AG04449 (cell line): ENCODE measurements around the gene SMARCA1.

Experiments
- CTCF ChIA-PET: fragments of 350-600 bp; formaldehyde crosslinking; extraction: SDS; loops from one replicate; lab custom pipeline; 2021; ENCODE audit warnings: antibody characterized with exemption; lab: Yijun Ruan, JAX
- POLR2A ChIA-PET: fragments of 400-600, 350-600 bp; formaldehyde crosslinking; extraction: SDS; loops from one replicate; lab custom pipeline; 2020; ENCODE audit warnings: antibody characterized with exemption, inconsistent platforms; lab: Yijun Ruan, JAX
- DNase-seq: peaks from one replicate; pipeline ENCODE4 v3.0.0-alpha.2; 2010; ENCODE audit warnings: low read depth, low spot score
- H3K4me3 ChIP-seq: 2 replicates; pipeline ENCODE4 v1.5.1; 2011; ENCODE audit warnings: low read depth, mild to moderate bottlenecking, control low read depth, low read length
- TF ChIP-seq, protein P1 (sequence below): IDR thresholded peaks from one replicate; pipeline ENCODE4 v1.5.1; 2011; ENCODE audit warnings: mild to moderate bottlenecking, moderate library complexity, low read length, control low read depth, inconsistent platforms; ENCODE audit not compliant: insufficient read depth; ENCODE audit errors: missing control alignments

SMARCA1 gene

DNA sequence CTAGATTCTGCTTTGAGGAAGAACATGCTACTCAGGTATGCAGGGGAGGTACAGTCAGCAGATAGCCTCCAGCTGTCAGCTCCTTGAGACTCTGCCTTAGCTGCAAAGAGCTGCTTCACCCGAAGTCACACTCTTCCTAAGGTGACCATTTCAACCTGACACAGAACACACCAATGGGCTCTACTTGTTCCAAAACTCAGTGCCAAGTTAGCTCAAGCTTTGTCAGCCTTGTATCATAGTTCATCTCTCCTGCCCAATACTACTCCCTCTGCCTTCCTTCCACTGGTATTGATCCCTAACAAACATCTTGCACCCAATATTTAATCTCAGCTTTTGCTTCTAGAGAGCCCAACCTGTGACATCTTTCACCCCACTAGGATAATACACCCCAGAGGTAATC, 7.8 kb upstream of the SMARCA1 start:
- ChIA-PET POLR2A (no interaction called here), CTCF (interaction anchor here (1.2 kb wide), 1 partner anchor 9 kb away, joined by 4 read pairs; the partner anchor contains the start of gene OCRL)
- no peak overlapping the region for H3K4me3 ChIP-seq
- TF ChIP-seq, protein P1, sequence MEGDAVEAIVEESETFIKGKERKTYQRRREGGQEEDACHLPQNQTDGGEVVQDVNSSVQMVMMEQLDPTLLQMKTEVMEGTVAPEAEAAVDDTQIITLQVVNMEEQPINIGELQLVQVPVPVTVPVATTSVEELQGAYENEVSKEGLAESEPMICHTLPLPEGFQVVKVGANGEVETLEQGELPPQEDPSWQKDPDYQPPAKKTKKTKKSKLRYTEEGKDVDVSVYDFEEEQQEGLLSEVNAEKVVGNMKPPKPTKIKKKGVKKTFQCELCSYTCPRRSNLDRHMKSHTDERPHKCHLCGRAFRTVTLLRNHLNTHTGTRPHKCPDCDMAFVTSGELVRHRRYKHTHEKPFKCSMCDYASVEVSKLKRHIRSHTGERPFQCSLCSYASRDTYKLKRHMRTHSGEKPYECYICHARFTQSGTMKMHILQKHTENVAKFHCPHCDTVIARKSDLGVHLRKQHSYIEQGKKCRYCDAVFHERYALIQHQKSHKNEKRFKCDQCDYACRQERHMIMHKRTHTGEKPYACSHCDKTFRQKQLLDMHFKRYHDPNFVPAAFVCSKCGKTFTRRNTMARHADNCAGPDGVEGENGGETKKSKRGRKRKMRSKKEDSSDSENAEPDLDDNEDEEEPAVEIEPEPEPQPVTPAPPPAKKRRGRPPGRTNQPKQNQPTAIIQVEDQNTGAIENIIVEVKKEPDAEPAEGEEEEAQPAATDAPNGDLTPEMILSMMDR = no peak
- no peak for DNase-seq

DNA sequence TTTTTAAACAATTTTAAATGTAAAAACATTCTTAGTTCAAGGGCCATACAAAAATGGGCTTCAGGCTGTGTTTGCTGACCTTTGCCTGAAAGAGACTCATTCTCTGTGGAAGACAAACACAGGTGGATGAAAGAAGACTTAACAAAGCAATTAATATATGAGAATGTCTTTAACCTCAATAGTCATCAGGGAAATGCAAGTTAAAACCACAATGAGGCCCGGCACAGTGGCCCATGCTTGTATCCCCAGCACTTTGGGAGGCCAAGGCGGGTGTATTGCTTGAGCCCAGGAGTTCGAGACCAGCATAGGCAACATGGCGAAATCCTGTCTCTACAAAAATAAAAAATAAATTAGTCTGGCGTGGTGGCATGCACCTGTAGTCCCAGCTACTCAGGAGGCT, 7.1 kb upstream of the SMARCA1 start:
- TF ChIP-seq, protein P1 = no peak
- no peak for DNase-seq
- CTCF ChIA-PET = interaction anchor here (1.2 kb wide), 1 partner anchor 10 kb away, joined by 4 read pairs; the partner anchor contains the start of gene OCRL
- H3K4me3 ChIP-seq = no peak overlapping the region
- POLR2A ChIA-PET = no interaction called here

DNA sequence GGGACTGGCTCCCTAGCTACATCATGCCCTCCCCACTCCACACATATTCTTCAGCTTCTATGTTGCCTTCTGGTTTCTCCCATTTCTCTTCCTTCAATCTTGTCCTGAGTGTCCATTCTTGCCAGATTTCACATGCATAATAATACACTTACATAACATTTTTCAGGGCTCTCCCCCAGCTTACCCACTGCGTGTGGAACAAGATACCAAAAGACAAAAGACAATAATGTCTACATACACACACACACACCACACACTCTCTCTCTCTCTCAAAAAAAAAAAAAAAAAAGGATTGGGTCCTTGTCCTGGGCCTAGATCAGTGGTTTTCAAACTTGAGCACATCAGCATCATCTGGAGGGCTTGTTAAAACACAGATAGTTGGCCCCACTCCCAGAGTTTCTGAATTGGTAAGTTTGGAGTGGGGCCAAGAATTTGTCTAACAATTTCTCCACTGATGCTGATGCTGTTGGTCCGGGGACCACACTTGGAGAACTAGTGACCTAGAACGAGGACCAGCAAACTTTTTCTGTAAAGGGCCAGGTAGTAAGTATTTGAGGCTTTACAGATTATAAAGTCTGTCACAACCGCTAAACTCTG, 6.5 kb upstream of the SMARCA1 start:
- DNase-seq = no peak
- no peak overlapping the region for H3K4me3 ChIP-seq
- POLR2A ChIA-PET = no interaction called here
- TF ChIP-seq, protein P1 = no peak
- CTCF ChIA-PET = no interaction called here

DNA sequence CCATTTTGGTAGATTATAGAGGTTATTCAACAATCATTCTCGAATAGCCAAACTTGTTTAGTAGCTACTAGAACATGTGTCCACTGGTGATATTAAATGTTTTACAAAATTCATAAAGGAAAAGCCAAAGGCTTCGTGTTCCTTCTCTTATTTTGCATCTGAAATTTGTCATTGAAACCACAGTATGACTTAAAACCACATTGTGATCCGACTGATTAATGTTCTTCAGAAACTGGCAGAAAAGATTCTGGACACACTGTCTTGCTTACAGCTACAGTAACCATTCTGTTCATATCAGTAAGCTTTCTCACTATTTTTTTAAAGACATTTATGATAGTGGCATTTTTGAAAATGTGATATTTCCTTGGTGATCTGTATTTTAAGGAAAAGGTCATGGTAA, 2.6 kb upstream of the SMARCA1 start:
- DNase-seq = no peak
- H3K4me3 ChIP-seq = no peak overlapping the region
- POLR2A ChIA-PET = no interaction called here
- TF ChIP-seq, protein P1 = no peak
- CTCF ChIA-PET = interaction anchor here (1.0 kb wide), 1 partner anchor 15 kb away, joined by 3 read pairs; no protein-coding TSS in a partner anchor

DNA sequence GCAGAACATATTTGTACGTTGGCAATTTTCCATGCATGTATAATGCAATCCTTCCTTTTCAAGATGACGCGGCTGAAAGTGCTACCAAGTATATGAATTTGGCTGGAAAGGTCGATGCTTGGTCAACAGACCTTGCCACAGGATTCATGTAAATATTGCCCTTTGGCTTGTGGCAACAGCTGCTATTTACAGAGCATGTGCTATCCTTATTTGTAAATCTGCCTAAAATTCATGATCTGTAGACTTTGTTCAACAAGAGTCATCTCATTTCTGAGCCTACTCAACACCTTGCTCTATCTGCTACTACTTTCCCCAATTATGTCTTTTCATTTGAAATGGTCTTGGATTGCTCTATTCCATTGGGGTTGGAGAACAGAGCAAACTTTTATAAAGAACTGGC, 1.9 kb upstream of the SMARCA1 start:
- POLR2A ChIA-PET = no interaction called here
- CTCF ChIA-PET = interaction anchor here (1.0 to 2.0 kb wide), 2 partner anchors 9 to 15 kb away, joined by 3 to 8 read pairs; partner anchors contain the start of gene OCRL
- DNase-seq = no peak
- TF ChIP-seq, protein P1 = no peak
- no peak overlapping the region for H3K4me3 ChIP-seq

DNA sequence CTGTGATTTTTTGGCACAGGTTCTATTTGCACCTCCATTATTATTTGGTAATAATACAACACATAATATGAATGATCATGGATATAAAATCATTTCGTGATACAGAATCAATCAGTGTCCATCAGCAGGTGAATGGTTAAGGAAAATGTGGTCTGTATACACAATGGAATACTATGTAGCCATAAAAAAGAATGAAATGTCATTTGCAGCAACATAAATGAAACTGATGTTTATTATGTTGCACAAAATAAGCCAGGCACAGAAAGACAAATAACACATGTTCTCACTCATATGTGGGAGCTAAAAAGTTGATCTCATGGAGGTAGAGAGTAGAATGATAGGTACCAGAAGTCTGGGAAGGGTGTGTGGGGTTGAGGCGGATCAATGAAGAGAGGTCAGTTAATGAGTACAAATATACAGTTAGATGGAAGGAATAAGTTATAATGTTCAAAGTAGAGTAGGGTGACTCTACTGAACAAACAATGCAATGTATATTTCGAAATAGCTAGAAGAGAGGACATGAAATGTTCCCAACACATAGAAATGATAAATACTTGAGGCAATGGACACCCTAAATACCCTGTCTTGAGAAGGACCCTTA, 1.1 kb upstream of the SMARCA1 start:
- TF ChIP-seq, protein P1 = no peak
- no peak for DNase-seq
- POLR2A ChIA-PET = interaction anchor here (1.0 kb wide), 1 partner anchor 16 kb away, joined by 4 read pairs; the partner anchor contains the start of gene OCRL
- CTCF ChIA-PET = interaction anchor here (1.0 to 2.0 kb wide), 2 partner anchors 10 to 16 kb away, joined by 3 to 8 read pairs; partner anchors contain the start of gene OCRL
- no peak overlapping the region for H3K4me3 ChIP-seq
